ENCODE results near the gene TLL1. TPM values are rescaled to one million over a fixed set of nuclear protein-coding genes. Genes with fewer than 3 reads are reported as not detected.

Gene TLL1
- polyA plus RNA-seq (ENCODE audit: insufficient read length in 4 of 4), result 1 to 10 TPM; 2.0 to 2.4 (median 2.1) TPM

DNA sequence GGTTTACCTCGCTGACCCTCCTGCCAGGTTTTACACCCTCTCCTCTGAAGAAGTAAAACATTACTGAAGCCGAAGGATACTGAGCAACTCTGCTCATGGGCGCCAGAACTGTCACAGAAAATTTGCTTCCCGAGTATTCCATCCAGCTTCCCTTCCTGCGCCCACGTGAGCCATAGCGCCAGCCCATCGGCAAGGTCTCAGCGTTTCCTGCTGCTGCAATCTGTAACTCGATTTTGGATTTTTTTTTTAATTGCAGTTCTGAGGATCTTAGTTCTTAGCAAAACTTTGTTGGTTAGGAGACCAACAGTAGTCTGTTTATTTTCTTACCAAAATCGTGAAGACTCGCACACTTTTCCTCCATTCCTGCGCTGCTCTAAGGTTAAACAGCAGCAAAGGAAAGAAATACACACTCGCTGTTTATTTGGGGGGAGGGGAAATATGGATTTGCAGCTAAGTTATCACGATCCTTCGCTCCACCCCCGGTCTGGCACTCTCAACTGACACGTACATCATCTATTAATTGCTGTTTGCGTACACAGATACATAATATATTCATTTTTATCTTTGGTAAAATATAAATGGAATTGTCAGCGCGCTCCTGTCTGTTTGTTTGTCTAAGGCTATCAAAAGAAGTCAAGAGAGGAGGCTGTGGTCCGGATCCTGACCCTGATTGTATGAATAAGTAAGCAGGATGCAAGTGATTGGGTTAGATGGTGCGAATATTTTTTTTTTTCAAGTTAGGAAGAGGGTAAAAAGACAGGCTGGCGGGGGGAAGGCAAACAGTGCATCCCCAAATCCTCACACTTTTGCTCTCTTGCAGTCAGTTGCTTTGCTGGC, at the start of gene TLL1:
Gene TLL1, plus strand, starts transcription at position 777 of the 837 bp plus-strand sequence. CDS start 668 bp downstream, outside the sequence.
- DNase-seq (ENCODE audit: low read depth in 4 of 4, low spot score in 2 of 4), result peak; percentile 7 to 31 (median 24)

DNA sequence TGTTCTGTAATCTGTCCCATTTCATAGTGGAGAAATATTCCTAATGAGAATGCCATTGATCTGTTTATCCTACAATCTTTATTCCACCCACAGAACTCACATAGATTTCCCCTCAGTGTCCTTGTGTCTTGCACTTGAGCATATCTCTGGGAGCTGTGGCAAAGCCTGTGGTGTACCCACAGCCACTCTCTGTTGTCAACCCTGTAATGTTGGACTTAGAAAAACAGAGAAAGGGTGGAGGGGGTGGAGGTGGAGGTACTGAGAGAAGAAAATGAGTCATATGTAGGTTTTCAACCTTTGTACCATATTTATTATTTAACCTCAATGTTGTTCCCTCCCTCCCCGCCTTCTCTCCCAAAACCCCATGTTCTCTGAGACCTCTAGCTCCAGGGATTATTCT, 46.9 kb upstream of the TLL1 start:
- DNase-seq (ENCODE audit: low read depth in 4 of 4, low spot score in 2 of 4), result no peak

DNA sequence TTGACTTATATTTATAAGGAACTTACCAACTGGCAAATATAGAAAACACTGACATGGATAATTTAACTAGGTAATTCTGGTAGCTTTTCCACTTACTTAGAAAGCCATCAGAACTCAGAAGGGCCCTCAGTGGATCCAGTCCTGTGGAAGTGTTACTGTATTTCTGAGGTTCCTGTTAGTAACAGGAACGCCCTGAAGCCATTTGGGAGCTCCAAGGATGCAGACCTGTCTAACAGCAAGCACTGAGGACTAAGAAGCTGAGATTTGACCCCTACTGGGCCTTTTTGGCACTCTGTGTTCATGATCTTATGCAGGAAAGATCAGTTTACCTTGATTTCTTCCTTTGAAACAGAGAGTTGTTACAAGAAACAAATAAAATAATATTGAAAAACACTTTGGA, 46.0 kb upstream of the TLL1 start:
- no peak for DNase-seq (ENCODE audit: low read depth in 4 of 4, low spot score in 2 of 4)

DNA sequence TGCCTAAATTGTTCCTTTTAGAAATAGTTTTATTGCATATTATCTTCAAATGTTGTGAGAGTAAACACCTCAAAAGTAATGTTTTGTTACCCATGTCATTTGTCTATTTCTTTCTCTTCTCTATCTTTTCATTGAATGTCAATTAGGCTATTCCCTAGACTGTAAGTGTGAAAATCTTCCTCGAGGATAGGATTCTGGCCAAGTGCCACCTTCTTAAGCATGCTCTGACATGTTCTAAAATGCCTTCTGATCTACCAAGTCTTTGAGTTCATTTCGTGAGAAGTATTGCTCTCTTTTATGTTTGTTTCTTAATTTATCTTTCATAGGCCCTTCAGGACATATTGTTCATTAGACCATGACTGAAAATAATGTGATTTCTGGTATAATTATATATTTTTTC, 44.1 kb upstream of the TLL1 start:
- DNase-seq (ENCODE audit: low read depth in 4 of 4, low spot score in 2 of 4), result no peak

DNA sequence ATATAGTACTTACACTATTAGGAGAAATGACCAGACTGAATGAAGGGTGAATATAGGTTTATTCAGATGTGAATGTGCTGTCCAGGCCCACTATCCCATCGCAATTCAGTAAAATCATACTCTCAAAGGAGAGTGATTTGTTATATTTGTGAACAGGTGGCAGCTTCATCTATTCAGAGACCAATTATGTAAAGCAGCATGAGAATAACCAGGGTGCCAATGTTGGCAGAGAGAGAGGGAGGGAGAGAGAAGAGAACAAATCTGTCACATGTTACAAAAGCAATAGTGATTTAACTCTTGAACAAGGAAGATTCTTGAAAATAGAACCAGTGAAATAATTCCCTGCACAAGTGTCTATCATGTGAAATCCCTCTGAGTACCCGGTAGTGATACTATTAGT, 38.9 kb upstream of the TLL1 start:
- DNase-seq (ENCODE audit: low read depth in 4 of 4, low spot score in 2 of 4), result no peak

DNA sequence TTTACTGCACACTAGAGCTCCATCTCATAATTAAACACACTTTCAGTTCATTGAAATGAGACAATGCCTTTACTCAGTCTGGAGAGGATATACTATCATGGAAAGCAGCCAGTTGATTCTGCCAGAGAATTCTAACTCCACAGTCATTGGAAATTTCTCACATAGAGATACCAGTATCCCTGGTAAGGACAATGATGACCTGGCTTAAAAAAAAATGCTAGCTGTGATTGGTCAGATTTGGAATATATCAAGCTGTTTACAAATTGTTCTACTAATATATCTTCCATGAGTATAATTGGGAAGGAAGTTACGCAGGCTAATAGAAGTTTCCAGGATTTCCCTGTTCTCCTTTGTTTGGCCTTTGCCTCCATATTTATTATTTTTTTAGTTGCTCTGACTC, 34.5 kb upstream of the TLL1 start:
- no peak for DNase-seq (ENCODE audit: low read depth in 4 of 4, low spot score in 2 of 4)

DNA sequence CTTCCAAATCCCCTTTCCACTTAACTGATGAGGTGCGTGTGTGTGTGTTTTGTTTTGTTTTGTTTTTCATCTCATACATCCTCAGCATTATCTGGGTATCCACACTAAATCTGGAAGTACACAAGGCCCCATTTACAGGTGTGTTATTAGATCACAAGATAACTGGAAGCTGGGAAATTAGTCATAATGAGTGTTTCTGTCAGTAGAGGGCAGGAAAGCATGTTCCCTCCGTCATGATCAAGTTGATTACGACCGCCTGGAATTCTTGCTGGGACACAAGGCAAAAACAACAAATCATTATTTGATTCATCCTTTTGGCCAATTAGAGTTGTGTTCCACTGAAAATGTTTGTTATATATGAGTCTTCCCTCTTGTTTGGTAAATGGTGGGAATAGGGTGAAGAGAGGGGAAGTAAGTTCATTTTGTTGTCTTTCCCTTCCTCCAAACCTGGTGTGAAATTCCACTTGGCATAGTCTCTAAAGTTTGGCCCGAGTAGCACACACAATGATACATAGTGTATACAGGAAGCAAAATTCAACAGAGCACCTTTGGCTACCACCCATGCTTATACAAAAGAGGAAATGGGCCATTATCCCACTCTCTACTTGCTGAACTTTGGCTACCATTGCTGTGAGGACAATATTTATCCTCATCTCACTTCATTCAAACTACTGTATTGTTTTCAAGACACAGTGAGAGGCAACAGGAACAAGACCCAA, 33.3 kb upstream of the TLL1 start:
- DNase-seq (ENCODE audit: low read depth in 4 of 4, low spot score in 2 of 4), result no peak

DNA sequence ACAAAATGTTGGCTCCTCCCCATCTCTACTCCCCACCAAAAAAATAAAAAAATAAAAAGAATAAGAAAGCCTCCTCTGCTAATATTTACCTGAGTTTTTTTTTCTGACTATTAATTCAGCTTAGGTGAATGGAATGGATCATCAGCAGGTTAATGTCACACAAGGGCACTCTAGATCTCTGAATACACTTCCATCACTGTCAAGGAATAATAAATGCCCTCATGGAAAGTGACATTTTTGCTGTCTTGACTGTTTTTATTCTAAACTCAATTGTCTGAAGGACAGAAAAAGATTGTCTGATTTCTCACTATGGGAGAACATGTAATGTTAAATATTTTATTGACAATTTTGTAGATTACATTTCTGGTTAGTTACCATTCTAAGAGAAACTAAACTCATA, 30.4 kb upstream of the TLL1 start:
- DNase-seq (ENCODE audit: low read depth in 4 of 4, low spot score in 2 of 4), result no peak

DNA sequence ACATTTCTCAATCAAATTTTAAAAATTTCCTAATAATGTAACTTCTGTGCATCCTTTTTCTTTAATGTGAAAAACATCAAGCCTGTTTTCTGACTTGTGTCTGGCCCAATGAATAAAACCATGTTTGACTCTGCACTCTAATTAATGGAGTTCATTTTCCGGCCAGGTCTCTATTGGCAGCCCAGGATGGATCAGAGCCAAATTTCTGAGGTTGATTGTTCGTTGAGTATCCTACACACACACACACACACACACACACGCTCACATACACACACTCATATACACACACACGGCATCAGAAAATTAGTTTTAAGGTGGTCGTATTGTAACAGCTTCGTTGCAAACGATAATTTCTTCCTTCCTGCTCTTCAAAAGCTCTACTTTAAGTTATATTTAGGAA, 28.9 kb upstream of the TLL1 start:
- no peak for DNase-seq (ENCODE audit: low read depth in 4 of 4, low spot score in 2 of 4)

DNA sequence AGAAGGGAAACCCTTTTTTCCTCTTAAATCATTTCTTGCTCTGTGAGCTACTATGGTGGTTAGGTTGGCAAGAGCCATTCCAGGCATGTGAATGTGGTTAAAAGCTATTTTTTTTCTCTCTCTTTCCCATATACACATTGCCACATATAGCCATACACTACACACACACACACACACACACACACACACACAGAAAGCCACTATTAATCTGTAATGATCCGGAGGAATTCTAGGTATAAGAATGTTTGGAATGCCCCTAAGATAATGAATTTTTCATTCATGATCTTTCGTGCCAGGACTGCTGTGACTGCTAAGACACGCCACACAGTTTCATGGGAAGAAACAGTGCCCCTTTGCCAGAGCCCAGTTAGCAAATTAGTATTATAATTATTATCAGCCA, 21.8 kb upstream of the TLL1 start:
- DNase-seq (ENCODE audit: low read depth in 4 of 4, low spot score in 2 of 4), result no peak

DNA sequence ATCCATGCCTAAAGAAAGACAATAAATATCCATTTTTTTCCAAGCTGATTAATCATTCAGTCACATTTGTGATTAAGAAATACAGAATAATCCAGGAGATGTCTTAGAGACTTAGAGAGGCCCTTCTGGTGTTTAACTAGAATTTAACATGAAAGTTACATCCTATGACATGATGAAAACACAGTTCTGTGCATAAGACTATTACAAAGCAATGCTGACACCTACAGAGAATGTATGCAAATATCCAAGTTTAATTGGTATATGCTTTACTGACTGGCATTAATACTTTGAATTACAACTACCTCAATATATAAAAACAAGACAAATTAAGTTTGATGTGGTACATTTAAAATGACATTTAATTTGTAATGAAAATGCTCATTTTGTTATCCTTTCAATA, 17.8 kb upstream of the TLL1 start:
- no peak for DNase-seq (ENCODE audit: low read depth in 4 of 4, low spot score in 2 of 4)

DNA sequence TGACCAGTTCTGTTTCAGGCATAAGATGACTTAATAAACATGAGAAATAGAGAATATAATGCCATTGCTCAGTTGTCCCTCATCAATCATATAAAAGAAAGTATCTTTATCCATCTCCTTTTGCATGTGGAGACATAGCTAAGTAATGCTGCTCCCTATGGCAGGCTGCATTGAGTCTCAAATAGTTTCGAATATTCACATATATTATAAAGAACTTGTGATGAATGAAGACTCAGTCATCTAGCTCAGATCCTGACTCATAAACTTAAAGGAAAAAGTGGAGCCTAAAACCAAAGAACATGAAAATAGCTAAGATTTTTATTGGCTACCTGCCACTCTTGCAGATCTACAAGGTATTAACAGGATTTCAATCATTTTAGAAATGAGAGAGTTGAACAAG, 11.7 kb upstream of the TLL1 start:
- DNase-seq (ENCODE audit: low read depth in 4 of 4, low spot score in 2 of 4), result no peak

DNA sequence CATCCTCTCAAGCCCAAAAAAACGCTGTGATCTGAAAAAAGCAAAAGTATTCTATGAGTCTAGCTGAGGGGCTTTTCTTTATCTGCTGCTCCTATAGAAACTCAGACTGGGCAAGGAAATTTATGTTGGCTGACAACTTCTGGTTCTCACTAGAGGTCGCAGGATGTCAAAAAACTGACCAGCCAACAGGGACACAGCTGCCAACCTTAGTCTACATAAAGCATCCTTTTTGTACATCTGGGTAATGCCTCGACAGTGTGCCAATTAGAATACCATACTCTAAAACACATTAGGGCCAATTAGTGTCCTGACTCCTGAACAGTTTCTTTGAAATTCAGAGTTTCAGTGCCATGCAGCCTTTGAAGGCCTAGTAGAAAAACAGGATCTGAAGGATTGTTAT, 8.8 kb upstream of the TLL1 start:
- no peak for DNase-seq (ENCODE audit: low read depth in 4 of 4, low spot score in 2 of 4)

DNA sequence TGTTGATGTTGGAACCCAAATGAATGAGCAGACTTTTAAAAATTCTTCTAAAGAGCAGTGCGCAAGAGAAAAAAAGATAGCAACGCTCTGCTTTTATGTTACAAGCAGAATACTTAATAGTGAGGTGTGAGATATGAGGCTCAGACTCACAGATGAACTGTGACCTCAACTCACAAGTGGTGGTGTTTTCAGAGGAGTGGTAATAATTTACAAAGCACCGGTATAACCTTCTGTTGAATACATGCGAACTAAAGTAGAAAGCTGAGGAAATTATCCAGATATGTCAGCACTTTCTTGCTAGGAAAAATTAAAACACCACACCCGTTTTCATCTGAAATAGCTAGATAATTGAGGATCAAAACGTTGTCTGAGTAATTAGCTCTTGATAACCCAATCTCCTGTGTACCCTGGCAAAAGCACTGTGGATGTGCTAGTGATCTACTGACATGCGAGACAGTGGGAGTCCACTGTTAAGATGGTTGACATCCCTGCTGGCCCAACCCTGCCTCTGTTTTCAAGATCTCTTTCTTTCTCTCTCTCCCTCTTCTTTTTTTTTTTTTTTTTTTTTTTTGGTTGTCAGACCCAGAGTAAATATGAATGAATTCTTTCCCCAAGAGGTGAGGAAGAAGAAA, 6.9 kb upstream of the TLL1 start:
- DNase-seq (ENCODE audit: low read depth in 4 of 4, low spot score in 2 of 4), result no peak

DNA sequence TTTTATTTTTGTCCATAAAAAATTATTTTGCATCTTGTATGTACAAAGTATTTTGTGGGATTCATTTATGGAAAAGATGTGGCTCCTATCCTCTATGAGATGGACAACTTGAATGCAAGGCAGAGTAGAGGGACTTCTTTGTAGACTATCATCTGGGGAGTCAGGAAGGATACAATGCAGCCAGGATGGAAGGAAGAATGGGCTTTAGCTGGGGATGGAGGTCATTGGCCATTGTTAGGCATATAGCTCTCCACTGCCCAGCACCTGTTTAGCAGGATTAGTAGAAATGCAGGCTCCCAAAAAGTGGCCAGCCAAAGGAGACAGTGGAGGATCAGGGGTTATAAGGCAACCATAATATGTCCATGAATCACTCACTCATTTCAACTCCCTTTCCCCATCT, 5.1 kb upstream of the TLL1 start:
- no peak for DNase-seq (ENCODE audit: low read depth in 4 of 4, low spot score in 2 of 4)

DNA sequence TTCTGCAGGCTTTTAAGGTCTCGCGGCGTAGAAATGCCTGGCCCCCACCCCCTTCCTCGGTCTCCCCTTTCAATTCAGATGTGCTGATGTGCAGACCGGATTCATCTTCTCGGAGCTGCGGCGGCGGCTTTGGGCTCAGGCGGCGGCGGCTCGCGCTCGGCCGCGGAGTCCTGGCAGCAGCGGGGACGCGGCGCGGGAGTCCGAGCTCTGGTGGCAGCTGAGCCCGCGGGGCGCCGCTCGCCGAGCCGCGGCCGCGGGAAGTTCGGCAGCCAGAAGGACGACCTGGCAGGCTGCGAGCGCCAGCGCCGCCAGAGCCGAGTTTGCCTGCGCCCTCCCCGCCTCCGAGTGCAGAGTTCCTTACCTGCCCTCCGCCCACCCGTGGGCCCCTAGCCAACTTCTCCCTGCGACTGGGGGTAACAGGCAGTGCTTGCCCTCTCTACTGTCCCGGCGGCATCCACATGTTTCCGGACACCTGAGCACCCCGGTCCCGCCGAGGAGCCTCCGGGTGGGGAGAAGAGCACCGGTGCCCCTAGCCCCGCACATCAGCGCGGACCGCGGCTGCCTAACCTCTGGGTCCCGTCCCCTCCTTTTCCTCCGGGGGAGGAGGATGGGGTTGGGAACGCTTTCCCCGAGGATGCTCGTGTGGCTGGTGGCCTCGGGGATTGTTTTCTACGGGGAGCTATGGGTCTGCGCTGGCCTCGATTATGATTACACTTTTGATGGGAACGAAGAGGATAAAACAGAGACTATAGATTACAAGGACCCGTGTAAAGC, 448 bp downstream of the TLL1 start:
- peak; percentile 3 to 24 (median 15) for DNase-seq (ENCODE audit: low read depth in 4 of 4, low spot score in 2 of 4)

DNA sequence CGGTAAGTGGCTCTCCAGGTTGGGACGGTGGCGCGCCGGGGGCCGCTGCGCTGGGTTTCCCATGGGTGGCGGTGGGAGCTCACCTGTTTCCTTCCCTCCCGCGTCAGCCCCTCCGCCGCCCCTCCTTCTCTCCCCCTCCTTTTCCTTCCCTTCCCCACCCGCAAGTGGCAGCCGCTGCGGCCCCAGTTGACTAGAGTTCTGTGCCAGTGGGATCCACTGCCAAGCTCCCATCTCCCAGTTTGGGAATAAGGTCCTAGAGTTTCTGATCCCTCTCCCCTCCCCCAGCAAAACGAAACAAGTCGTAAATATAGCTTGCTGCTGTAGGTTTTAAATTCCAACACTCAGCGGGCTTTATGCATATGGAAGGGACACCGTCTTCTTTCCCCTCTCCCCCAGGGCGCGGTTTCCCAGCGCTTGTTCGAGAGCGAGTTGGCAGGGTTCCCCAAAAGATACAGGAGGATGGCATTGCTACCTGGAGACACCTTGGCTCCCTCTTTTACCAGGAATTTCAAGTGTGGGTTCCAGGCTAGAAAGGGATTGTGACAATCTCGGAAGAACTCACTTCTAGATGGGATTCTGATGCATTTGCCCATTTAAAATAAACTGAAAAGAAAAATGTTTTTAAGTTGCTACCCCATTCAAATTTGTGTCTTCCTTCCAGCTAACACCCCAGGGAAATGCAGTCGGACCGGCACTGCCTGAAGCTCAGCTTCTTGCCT, 1.2 kb downstream of the TLL1 start:
- DNase-seq (ENCODE audit: low read depth in 4 of 4, low spot score in 2 of 4), result peak; percentile 1 to 19 (median 11)

DNA sequence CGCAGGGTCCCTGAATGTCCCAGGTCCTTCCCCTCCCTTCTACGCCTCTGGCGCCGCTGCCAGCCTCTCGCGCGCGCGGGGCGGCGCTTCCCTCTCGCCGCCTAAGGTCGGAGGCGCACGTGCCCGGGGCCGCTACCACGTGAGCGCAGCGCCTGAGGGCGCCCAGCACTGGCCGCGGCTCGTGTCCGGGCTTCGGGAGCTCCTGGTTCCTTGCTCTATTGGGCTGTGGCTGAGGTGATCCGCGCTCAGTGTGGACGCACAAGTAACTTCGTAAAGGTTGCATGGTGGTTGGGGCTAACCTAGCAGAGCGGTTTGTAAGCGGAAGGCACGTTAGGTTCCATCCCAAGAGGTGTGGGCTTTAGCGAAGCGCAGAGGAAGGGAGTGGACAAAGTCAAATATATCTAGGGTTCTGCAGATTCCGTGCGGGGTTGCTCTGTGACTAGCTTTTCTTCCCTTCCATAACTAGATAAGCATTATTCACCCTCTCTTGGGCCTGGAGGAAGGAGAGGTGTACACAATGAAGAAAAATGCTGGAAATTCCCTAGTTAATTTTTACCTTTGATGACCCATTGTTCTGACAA, 1.8 kb downstream of the TLL1 start:
- DNase-seq (ENCODE audit: low read depth in 4 of 4, low spot score in 2 of 4), result peak; percentile 5 to 39 (median 24)

DNA sequence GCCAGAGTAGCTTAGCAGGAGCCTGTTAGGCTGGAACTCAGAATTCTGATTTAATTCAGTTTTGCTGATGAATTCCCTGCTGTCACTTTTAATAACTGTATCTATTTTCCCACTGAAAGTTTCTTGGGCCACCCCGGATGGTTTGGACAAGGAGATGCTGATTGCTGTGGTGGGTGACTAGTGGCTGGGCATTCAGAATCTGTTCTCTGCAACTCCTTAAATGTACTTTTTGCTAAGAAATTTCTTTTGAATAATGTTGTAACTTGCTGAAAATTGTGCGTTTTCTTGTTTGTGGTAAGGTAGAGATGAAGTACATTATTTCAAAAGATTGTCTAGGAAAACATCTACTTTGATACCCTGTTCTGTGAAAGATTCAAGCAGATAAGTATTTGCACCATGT, 2.4 kb downstream of the TLL1 start:
- DNase-seq (ENCODE audit: low read depth in 4 of 4, low spot score in 2 of 4), result no peak

DNA sequence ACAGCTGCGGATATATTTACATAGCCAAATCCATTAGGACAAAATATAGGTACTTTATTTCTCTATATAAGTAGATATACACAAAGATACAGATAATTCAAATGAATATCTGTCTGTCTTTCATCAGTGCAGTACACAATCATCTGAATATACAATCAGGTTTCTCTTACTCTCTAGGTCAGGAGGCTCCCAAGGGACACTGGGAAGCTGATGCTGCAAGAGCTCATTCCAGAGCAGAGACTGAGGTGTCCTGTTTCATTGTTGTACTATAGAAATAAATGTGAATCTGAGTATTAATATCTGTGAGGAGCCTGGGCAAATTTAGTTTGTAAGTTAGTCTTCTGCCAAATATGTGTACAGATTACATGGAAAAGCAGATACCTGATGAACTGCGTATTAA, 4.2 kb downstream of the TLL1 start:
- DNase-seq (ENCODE audit: low read depth in 4 of 4, low spot score in 2 of 4), result no peak
